Osteoblast (primary cell): Measurements from ENCODE around the gene METTL18. TPM values are rescaled to one million over a fixed set of nuclear protein-coding genes. Genes with fewer than 3 reads are reported as not detected.

ENCODE experiments used
- DNase-seq: peaks from one replicate; pipeline ENCODE4 v3.0.0; 2011; ENCODE audit warnings: low spot score, mixed read lengths; ENCODE audit not compliant: insufficient read length; ENCODE audit errors: missing footprints
- H2AFZ ChIP-seq: 2 replicates; pipeline ENCODE4 v1.6.0; 2011; ENCODE audit warnings: mild to moderate bottlenecking, low read length
- H3K27ac ChIP-seq: 2 replicates; pipeline ENCODE4 v1.5.1; 2011; ENCODE audit warnings: mild to moderate bottlenecking, low read depth, low read length, moderate library complexity
- H3K27me3 ChIP-seq: 2 replicates; pipeline ENCODE4 v1.6.0; 2012; ENCODE audit warnings: mild to moderate bottlenecking, control low read depth, inconsistent platforms, low read length, moderate library complexity; ENCODE audit not compliant: insufficient read depth
- H3K36me3 ChIP-seq: 2 replicates; pipeline ENCODE4 v1.5.1; 2011; ENCODE audit warnings: mild to moderate bottlenecking, low read length, control low read depth, moderate library complexity; ENCODE audit not compliant: insufficient read depth
- H3K4me1 ChIP-seq: 2 replicates; pipeline ENCODE4 v1.5.1; 2011; ENCODE audit warnings: mild to moderate bottlenecking, low read length, control low read depth, moderate library complexity; ENCODE audit not compliant: insufficient read depth
- H3K4me2 ChIP-seq: 2 replicates; pipeline ENCODE4 v1.6.0; 2011; ENCODE audit warnings: mild to moderate bottlenecking, low read length; ENCODE audit not compliant: insufficient read depth
- H3K4me3 ChIP-seq: fragments of 200-600 bp; sonication (generic); 3 replicates; pipeline ENCODE4 v1.5.1; 2012; ENCODE audit warnings: mild to moderate bottlenecking, low read length, inconsistent platforms; ENCODE audit not compliant: insufficient read depth
- H3K79me2 ChIP-seq: 2 replicates; pipeline ENCODE4 v1.6.0; 2012; ENCODE audit warnings: mild to moderate bottlenecking, low read length, control low read depth, inconsistent platforms; ENCODE audit not compliant: insufficient read depth
- H3K9me3 ChIP-seq: 2 replicates; pipeline ENCODE4 v1.5.1; 2011; ENCODE audit warnings: low read depth, low read length, control low read depth
- H4K20me1 ChIP-seq: 2 replicates; pipeline ENCODE4 v1.6.0; 2012; ENCODE audit warnings: mild to moderate bottlenecking, low read length, control low read depth; ENCODE audit not compliant: insufficient read depth
- total RNA-seq: library from RNA; depleted of rRNA; stranded (reverse); fragments of >200 nt; gene quantifications from 2 replicates; pipeline ENCODE4 v1.2.3, GENCODE V29; 2012
- TF ChIP-seq, protein P1 (sequence below): IDR thresholded peaks from 2 replicates; pipeline ENCODE4 v1.5.1; 2011; ENCODE audit warnings: mild to moderate bottlenecking, low read depth, low read length, moderate library complexity; ENCODE audit errors: extremely low read depth

METTL18 gene
- total RNA-seq, 1 donor = 2.9 TPM

DNA sequence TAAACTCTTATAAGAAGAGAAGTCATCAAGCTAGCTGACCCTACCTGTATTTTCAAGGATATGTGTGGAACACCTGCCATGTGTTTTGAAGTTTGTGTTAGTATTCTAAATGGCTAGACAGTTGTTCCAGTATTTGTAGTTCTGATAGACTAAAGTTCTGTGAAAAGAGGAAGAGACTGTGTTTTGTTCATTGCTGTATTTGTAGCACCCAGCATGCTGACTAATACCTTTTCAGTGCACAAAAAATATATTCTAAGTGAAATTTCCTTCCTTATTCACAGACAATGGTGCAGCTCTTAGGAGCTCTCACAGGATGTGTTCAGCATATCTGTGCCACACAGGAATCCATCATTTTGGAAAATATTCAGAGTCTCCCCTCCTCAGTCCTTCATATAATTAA lies 8.2 kb upstream of the METTL18 start:
- TF ChIP-seq, protein P1, sequence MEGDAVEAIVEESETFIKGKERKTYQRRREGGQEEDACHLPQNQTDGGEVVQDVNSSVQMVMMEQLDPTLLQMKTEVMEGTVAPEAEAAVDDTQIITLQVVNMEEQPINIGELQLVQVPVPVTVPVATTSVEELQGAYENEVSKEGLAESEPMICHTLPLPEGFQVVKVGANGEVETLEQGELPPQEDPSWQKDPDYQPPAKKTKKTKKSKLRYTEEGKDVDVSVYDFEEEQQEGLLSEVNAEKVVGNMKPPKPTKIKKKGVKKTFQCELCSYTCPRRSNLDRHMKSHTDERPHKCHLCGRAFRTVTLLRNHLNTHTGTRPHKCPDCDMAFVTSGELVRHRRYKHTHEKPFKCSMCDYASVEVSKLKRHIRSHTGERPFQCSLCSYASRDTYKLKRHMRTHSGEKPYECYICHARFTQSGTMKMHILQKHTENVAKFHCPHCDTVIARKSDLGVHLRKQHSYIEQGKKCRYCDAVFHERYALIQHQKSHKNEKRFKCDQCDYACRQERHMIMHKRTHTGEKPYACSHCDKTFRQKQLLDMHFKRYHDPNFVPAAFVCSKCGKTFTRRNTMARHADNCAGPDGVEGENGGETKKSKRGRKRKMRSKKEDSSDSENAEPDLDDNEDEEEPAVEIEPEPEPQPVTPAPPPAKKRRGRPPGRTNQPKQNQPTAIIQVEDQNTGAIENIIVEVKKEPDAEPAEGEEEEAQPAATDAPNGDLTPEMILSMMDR = no peak
- H3K4me1 ChIP-seq = no peaks in the 10 kb centered on the region
- no peak overlapping the region for H3K4me3 ChIP-seq
- H3K27me3 ChIP-seq = no peaks in the 10 kb centered on the region
- DNase-seq = no peak
- H4K20me1 ChIP-seq = no peaks in the 10 kb centered on the region
- no peak overlapping the region for H2AFZ ChIP-seq
- H3K27ac ChIP-seq = no peak overlapping the region
- H3K9me3 ChIP-seq = no peaks in the 10 kb centered on the region
- H3K4me2 ChIP-seq = no peak overlapping the region
- H3K36me3 ChIP-seq = peaks cover 8% of the 10 kb centered on the region
- no peaks in the 10 kb centered on the region for H3K79me2 ChIP-seq

DNA sequence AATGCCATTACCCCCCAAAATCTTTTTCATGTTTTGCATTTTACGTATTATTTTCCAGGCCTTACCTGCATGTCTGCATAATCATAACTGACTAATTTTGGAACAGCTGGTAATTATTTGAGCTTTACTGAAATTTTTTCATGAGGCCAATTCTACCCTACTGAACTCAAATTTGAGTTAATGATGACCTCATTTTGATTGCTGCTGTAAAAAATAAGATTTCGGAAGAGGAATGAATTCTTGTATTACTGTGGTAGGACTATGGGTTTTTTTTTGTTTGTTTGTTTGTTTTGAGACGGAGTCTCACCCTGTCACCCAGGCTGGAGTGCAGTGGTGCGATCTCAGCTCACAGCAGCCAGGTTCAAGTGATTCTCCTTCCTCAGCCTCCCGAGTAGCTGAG lies 2.6 kb upstream of the METTL18 start:
- Histone ChIP-seq H3K27ac (no peak overlapping the region), H3K27me3 (no peaks in the 10 kb centered on the region), H3K9me3 (no peaks in the 10 kb centered on the region), H3K79me2 (peaks cover 25% of the 10 kb centered on the region), H4K20me1 (no peaks in the 10 kb centered on the region), H2AFZ (no peak overlapping the region), H3K36me3 (no peaks in the 10 kb centered on the region), H3K4me2 (no peak overlapping the region), H3K4me1 (peaks cover 9% of the 10 kb centered on the region), H3K4me3 (no peak overlapping the region)
- no peak for DNase-seq
- TF ChIP-seq, protein P1 = no peak

DNA sequence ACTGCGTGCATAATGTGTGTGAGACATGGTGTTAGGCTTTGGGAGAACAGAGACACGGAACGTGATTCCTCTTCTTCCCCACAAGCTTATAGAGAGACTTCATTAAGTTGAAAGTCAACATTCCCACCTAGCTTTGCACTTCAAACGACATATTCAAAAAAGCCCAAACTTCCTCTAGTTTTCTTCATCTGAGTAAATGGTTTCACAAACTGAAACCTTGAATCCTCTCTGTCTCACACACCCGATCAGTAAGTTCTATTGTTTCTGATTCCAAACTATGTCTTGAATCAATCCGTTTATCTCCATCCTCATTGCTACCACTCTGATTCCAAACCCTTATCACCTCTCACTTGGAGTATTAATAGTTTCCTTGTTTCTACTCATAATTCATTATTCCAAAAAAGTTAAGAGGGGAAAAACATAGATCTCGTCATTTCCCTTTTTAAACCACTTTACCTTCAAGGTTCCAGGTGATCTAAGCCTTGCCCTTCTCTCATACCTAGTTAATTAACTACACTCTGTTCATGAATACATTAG lies 1.6 kb upstream of the METTL18 start:
- Histone ChIP-seq H4K20me1 (no peaks in the 10 kb centered on the region), H3K9me3 (no peaks in the 10 kb centered on the region), H3K27me3 (no peaks in the 10 kb centered on the region), H3K36me3 (no peaks in the 10 kb centered on the region), H3K4me2 (peak overlapping the region; percentile 87), H3K27ac (no peak overlapping the region), H2AFZ (no peak overlapping the region), H3K4me3 (no peak overlapping the region), H3K79me2 (peaks cover 25% of the 10 kb centered on the region), H3K4me1 (peaks cover 9% of the 10 kb centered on the region)
- DNase-seq = no peak
- TF ChIP-seq, protein P1 = no peak

DNA sequence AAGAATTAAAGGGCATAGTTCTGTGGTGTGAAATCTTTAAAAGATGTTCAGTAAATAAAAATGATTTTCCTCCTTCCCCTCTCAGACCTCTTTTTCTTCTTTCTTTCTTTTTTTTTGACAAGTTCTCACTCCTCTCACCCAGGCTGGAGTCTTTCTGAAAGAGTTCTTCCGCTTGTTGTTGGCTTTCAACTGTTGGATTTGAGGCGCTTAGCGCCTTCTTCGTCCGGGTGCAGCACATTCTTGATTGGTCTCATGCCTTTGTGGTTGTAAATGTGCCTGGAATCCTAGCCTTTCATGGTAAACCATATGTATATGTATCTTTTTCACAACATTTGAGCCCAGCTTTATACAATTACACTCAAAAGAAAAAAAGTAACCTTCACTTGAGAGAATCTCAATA lies 980 bp upstream of the METTL18 start:
- Histone ChIP-seq H3K4me1 (peaks cover 9% of the 10 kb centered on the region), H3K27me3 (no peaks in the 10 kb centered on the region), H3K4me3 (peak overlapping the region; percentile 98), H3K9me3 (no peaks in the 10 kb centered on the region), H4K20me1 (no peaks in the 10 kb centered on the region), H3K4me2 (peak overlapping the region; percentile 87), H3K27ac (peak overlapping the region; percentile 92), H2AFZ (peak overlapping the region; percentile 100), H3K79me2 (peaks cover 25% of the 10 kb centered on the region), H3K36me3 (no peaks in the 10 kb centered on the region)
- TF ChIP-seq, protein P1 = no peak
- no peak for DNase-seq
